H1 (cell line): Measurements from ENCODE around the gene FOXQ1. TPM values are rescaled to one million over a fixed set of nuclear protein-coding genes. Genes with fewer than 3 reads are reported as not detected.

Experiments
- CTCF ChIA-PET: fragments of 300-600 bp; sonication (Branson Sonifier 250); formaldehyde crosslinking; loops from one replicate; lab custom pipeline; 2021; ENCODE audit not compliant: partially characterized antibody; lab: Charles Lee
- POLR2A ChIA-PET: fragments of 300-600 bp; sonication (Branson Sonifier 250); formaldehyde crosslinking; loops from one replicate; lab custom pipeline; 2021; ENCODE audit warnings: inconsistent platforms; ENCODE audit not compliant: partially characterized antibody; lab: Charles Lee
- DNase-seq, 2 experiments: peaks; one replicate each; pipeline versions ENCODE4 v3.0.0 to v3.0.0-alpha.2; 2010 to 2022; ENCODE audit warnings: low spot score in 2 of 2, low read depth in 1 of 2, mixed read lengths in 1 of 2
- FAIRE-seq: peaks from 2 replicates; lab custom pipeline; 2011; peaks lifted over from hg19 to GRCh38; lab: Jason Lieb, UNC
- H2AFZ ChIP-seq: 2 replicates; pipeline ENCODE4 v1.8.1; 2012; ENCODE audit warnings: low read length, inconsistent platforms
- H2AK5ac ChIP-seq: 2 replicates; pipeline ENCODE4 v1.6.1; 2013; ENCODE audit warnings: low read depth, low read length
- H2BK120ac ChIP-seq: replicated peaks from 2 replicates; pipeline ENCODE3; 2013; ENCODE audit warnings: low read depth, low read length, inconsistent platforms
- H2BK12ac ChIP-seq: 2 replicates; pipeline ENCODE4 v1.6.1; 2013; ENCODE audit warnings: low read depth, low read length
- H2BK15ac ChIP-seq: 2 replicates; pipeline ENCODE4 v1.6.1; 2013; ENCODE audit warnings: low read length
- H2BK20ac ChIP-seq: 2 replicates; pipeline ENCODE4 v1.6.1; 2013; ENCODE audit warnings: low read length
- H2BK5ac ChIP-seq: 2 replicates; pipeline ENCODE4 v1.6.1; 2013; ENCODE audit warnings: low read depth, low read length
- H3K14ac ChIP-seq: 2 replicates; pipeline ENCODE4 v1.6.1; 2013; ENCODE audit warnings: inconsistent platforms; ENCODE audit not compliant: insufficient read length
- H3K18ac ChIP-seq: 2 replicates; pipeline ENCODE4 v1.6.1; 2013; ENCODE audit warnings: low read length; ENCODE audit errors: extremely low read depth
- H3K23ac ChIP-seq: 2 replicates; pipeline ENCODE4 v1.6.1; 2013; ENCODE audit warnings: inconsistent platforms; ENCODE audit not compliant: insufficient read length
- H3K23me2 ChIP-seq: 2 replicates; pipeline ENCODE4 v1.6.1; 2013; ENCODE audit warnings: low read depth, low read length
- H3K27ac ChIP-seq: 2 replicates; pipeline ENCODE4 v1.6.1; 2011; ENCODE audit warnings: low read depth, low read length, inconsistent platforms
- H3K27me3 ChIP-seq, 4 experiments: replicated peaks in 1 of 4; 1 replicate in 1 of 4; 2 replicates in 3 of 4; pipeline versions ENCODE4 v1.6.1 to v1.8.1; 2011 to 2013; ENCODE audit warnings: low read length in 3 of 4, mild to moderate bottlenecking in 3 of 4, inconsistent platforms in 2 of 4, mixed read lengths in 2 of 4, moderate library complexity in 1 of 4; ENCODE audit not compliant: control insufficient read depth in 3 of 4, insufficient read depth in 3 of 4; ENCODE audit errors: extremely low read depth in 1 of 4
- H3K36me3 ChIP-seq, 4 experiments: 2 replicates each; pipeline versions ENCODE4 v1.6.1 to v1.8.1; 2011 to 2013; ENCODE audit warnings: mild to moderate bottlenecking in 4 of 4, low read length in 3 of 4, moderate library complexity in 2 of 4, control low read depth in 1 of 4, inconsistent platforms in 1 of 4; ENCODE audit not compliant: insufficient read depth in 4 of 4, control insufficient read depth in 2 of 4
- H3K4ac ChIP-seq: replicated peaks from 2 replicates; pipeline ENCODE3; 2013; ENCODE audit warnings: low read length, low read depth, mixed read lengths, inconsistent platforms; ENCODE audit not compliant: insufficient read length
- H3K4me1 ChIP-seq, 4 experiments: replicated peaks in 1 of 4; 1 replicate in 1 of 4; 2 replicates in 3 of 4; pipeline versions ENCODE4 v1.6.1 to v1.8.1; 2011 to 2013; ENCODE audit warnings: low read length in 3 of 4, inconsistent platforms in 2 of 4, mixed read lengths in 1 of 4; ENCODE audit not compliant: insufficient read depth in 4 of 4, control insufficient read depth in 3 of 4
- H3K4me2 ChIP-seq, 2 experiments: 2 replicates each; pipeline versions ENCODE4 v1.6.1 to v1.8.1; 2011 to 2013; ENCODE audit warnings: low read depth in 2 of 2, low read length in 2 of 2, control low read depth in 1 of 2, inconsistent platforms in 1 of 2, mild to moderate bottlenecking in 1 of 2; ENCODE audit not compliant: insufficient read depth in 1 of 2
- H3K4me3 ChIP-seq, 4 experiments: fragments of 200-600, 300-600 bp in 1 of 4; sonication (generic), shearing (Covaris generic), sonication (Bioruptor Twin) in 1 of 4; 2 replicates each; pipeline versions ENCODE4 v1.5.1 to v1.8.1; 2011 to 2016; ENCODE audit warnings: low read length in 4 of 4, low read depth in 3 of 4, control low read depth in 2 of 4, inconsistent platforms in 2 of 4, mild to moderate bottlenecking in 2 of 4, mixed read lengths in 1 of 4, moderate library complexity in 1 of 4; ENCODE audit not compliant: insufficient read depth in 2 of 4; ENCODE audit errors: extremely low read depth in 1 of 4
- H3K56ac ChIP-seq: replicated peaks from 2 replicates; pipeline ENCODE3; 2013; ENCODE audit warnings: low read depth, mild to moderate bottlenecking, mixed read lengths, low read length, inconsistent platforms; ENCODE audit not compliant: insufficient read length
- H3K79me1 ChIP-seq: 2 replicates; pipeline ENCODE4 v1.6.1; 2013; ENCODE audit warnings: low read depth, low read length, control low read depth
- H3K79me2 ChIP-seq, 2 experiments: 2 replicates each; pipeline versions ENCODE4 v1.6.1 to v1.8.1; 2012 to 2013; ENCODE audit warnings: low read length in 2 of 2, mild to moderate bottlenecking in 2 of 2, inconsistent platforms in 1 of 2; ENCODE audit not compliant: insufficient read depth in 2 of 2, control insufficient read depth in 1 of 2
- H3K9ac ChIP-seq, 4 experiments: replicated peaks in 1 of 4; 1 replicate in 1 of 4; 2 replicates in 3 of 4; pipeline versions ENCODE4 v1.6.1 to v1.8.1; 2011 to 2013; ENCODE audit warnings: low read depth in 3 of 4, low read length in 3 of 4, control low read depth in 2 of 4, mild to moderate bottlenecking in 2 of 4, moderate library complexity in 2 of 4, inconsistent platforms in 1 of 4; ENCODE audit errors: extremely low read depth in 1 of 4
- H3K9me3 ChIP-seq, 2 experiments: 2 replicates each; pipeline versions ENCODE4 v1.6.1 to v1.8.1; 2012 to 2013; ENCODE audit warnings: mild to moderate bottlenecking in 2 of 2, moderate library complexity in 2 of 2, control low read depth in 1 of 2, inconsistent platforms in 1 of 2, low read depth in 1 of 2, low read length in 1 of 2, mixed read lengths in 1 of 2; ENCODE audit not compliant: insufficient read depth in 2 of 2
- H4K20me1 ChIP-seq, 2 experiments: replicated peaks in 1 of 2; 2 replicates each; pipeline versions ENCODE3 to v1.8.1; 2011 to 2013; ENCODE audit warnings: inconsistent platforms in 2 of 2, low read length in 2 of 2, mild to moderate bottlenecking in 1 of 2; ENCODE audit not compliant: insufficient read depth in 2 of 2, control insufficient read depth in 1 of 2
- H4K5ac ChIP-seq: 2 replicates; pipeline ENCODE4 v1.6.1; 2013; ENCODE audit warnings: low read length, low read depth, mixed read lengths, inconsistent platforms; ENCODE audit not compliant: insufficient read length
- H4K8ac ChIP-seq: 2 replicates; pipeline ENCODE4 v1.8.0; 2013; ENCODE audit warnings: mild to moderate bottlenecking, moderate library complexity, low read length, inconsistent platforms; ENCODE audit not compliant: insufficient read depth; ENCODE audit errors: extremely low read depth
- H4K91ac ChIP-seq: replicated peaks from 2 replicates; pipeline ENCODE3; 2013; ENCODE audit warnings: low read length, mixed read lengths, inconsistent platforms; ENCODE audit not compliant: insufficient read length
- ATF2 ChIP-seq: IDR thresholded peaks from 2 replicates; pipeline ENCODE4 v1.6.1; 2012; ENCODE audit warnings: low read length, inconsistent platforms
- BACH1 ChIP-seq: IDR thresholded peaks from 2 replicates; pipeline ENCODE4 v1.6.1; 2012; ENCODE audit warnings: low read length, improper control_type of control experiment
- CEBPB ChIP-seq: IDR thresholded peaks from 2 replicates; pipeline ENCODE4 v1.6.1; 2012; ENCODE audit warnings: low read depth, low read length
- HDAC6 ChIP-seq: IDR thresholded peaks from one replicate; pipeline ENCODE4 v1.7.1; 2012; ENCODE audit warnings: low read depth, mild to moderate bottlenecking, inconsistent platforms, low read length, moderate library complexity
- KDM5A ChIP-seq: fragments of 200-600 bp; IDR thresholded peaks from 2 replicates; pipeline ENCODE4 v1.7.1; 2012; ENCODE audit warnings: mild to moderate bottlenecking, low read length, inconsistent platforms, mixed read lengths
- NRF1 ChIP-seq: IDR thresholded peaks from 2 replicates; pipeline ENCODE4 v1.6.1; 2011; ENCODE audit warnings: mild to moderate bottlenecking, low read depth, low read length, improper control_type of control experiment
- RAD21 ChIP-seq, 2 experiments: IDR thresholded peaks in 1 of 2; conservative IDR thresholded peaks in 1 of 2; 2 replicates each; pipeline ENCODE4 v1.6.1; 2011; ENCODE audit warnings: low read depth in 2 of 2, low read length in 2 of 2, improper control_type of control experiment in 1 of 2, inconsistent platforms in 1 of 2, mild to moderate bottlenecking in 1 of 2, moderate library complexity in 1 of 2
- SP4 ChIP-seq: IDR thresholded peaks from 2 replicates; pipeline ENCODE4 v1.6.1; 2012; ENCODE audit warnings: low read length, inconsistent platforms
- TAF1 ChIP-seq: IDR thresholded peaks from 2 replicates; pipeline ENCODE4 v1.6.1; 2011; ENCODE audit warnings: mild to moderate bottlenecking, low read depth, low read length
- TBP ChIP-seq: IDR thresholded peaks from 2 replicates; pipeline ENCODE4 v1.6.1; 2011; ENCODE audit warnings: low read depth, low read length, improper control_type of control experiment
- WGBS, 2 experiments: shearing (Covaris generic) in 1 of 2; methylation state at CpG; one replicate each; pipeline versions ENCODE4 v1.1.6 to v1.1.7; 2013 to 2015; ENCODE audit warnings: low lambda C conversion rate in 2 of 2, mixed read lengths in 2 of 2, inconsistent platforms in 1 of 2, low coverage in 1 of 2, missing lambda C conversion rate in 1 of 2; ENCODE audit not compliant: insufficient replicate concordance in 2 of 2, insufficient coverage in 1 of 2, insufficient read length in 1 of 2; ENCODE audit errors: extremely low coverage in 1 of 2, missing lambda C conversion rate in 1 of 2; 5-methylcytosine and 5-hydroxymethylcytosine counted together
- polyA plus RNA-seq, 7 experiments: library from polyadenylated mRNA; depleted of rRNA in 3 of 7; stranded (reverse) in 5 of 7; unstranded in 2 of 7; fragments of >200 nt in 5 of 7; fragments of 200-250 nt in 2 of 7; gene quantifications; 1 replicate in 5 of 7; 2 replicates in 1 of 7; 4 replicates in 1 of 7; pipeline versions ENCODE4 v1.2.1 to v1.2.3, GENCODE V29; 2011 to 2013; ENCODE audit warnings: missing spikeins in 2 of 7, mixed read lengths in 2 of 7
- total RNA-seq: library from RNA; stranded (reverse); fragmentation: NEBNext Ultra II Directional; extraction: Animal tissue kit (Norgen Biotek cat#: 25700); gene quantifications from 2 replicates; pipeline ENCODE4 v1.2.1, GENCODE V29; 2021

The FOXQ1 gene
- total and polyA plus RNA-seq, 2 of the 8 experiments (the other 6 are each of a cell fraction or from before 2014, with no cell fraction given) = 0.03 TPM; not detected in 1

- Histone ChIP-seq H3K27ac (no peak overlapping the region), H3K79me1 (no peaks in the 10 kb centered on the region), H3K4me1 (peaks cover 3 to 7% (median 4%) of the 10 kb centered on the region in 4 experiments; a peak in 6 of 7 replicates), H2AFZ (no peak overlapping the region), H4K8ac (no peak overlapping the region), H2AK5ac (no peak overlapping the region), H4K5ac (no peak overlapping the region), H3K14ac (no peak overlapping the region), H2BK12ac (no peak overlapping the region), H2BK5ac (no peak overlapping the region), H3K9ac (no peak overlapping the region), H2BK15ac (no peak overlapping the region), H3K23ac (no peak overlapping the region), H3K4me2 (no peak overlapping the region), H3K79me2 (no peaks in the 10 kb centered on the region), H3K27me3 (0 out of 7 replicates have a peak, but pooled peaks cover 0 to 2% (median 0%) of the 10 kb centered on the region in 4 experiments), H2BK20ac (no peak overlapping the region), H4K91ac (no peak overlapping the region), H3K4ac (no peak overlapping the region), H4K20me1 (no peaks in the 10 kb centered on the region), H3K36me3 (no peaks in the 10 kb centered on the region), H3K4me3 (no peak overlapping the region), H3K23me2 (no peaks in the 10 kb centered on the region), H3K18ac (no peak overlapping the region), H3K9me3 (peaks cover 6 to 12% of the 10 kb centered on the region in 2 experiments; a peak in 2 of 4 replicates), H3K56ac (no peak overlapping the region), H2BK120ac (no peak overlapping the region)
- 89% methylated on average over 2 of the region's 2 CpGs; no CpG with 5 or more reads in 1 of the 2 experiments for WGBS, 2 experiments
- POLR2A ChIA-PET = no interaction called here
- TF ChIP-seq TAF1 (no peak), CEBPB (no peak), ATF2 (no peak), KDM5A (no peak), TBP (no peak), BACH1 (no peak), SP4 (no peak), RAD21 (IDR thresholded peaks at IDR 0.05 in 1 of 2, conservative IDR thresholded peaks at IDR 0.05 in 1 of 2; ENCODE audit: low read depth in 2 of 2, low read length in 2 of 2) (no peak), NRF1 (no peak), HDAC6 (no peak)
- FAIRE-seq = no peak
- DNase-seq = no peak
- CTCF ChIA-PET = interaction anchor here (0.8 to 1.2 kb wide), 2 partner anchors 10 to 201 kb away, joined by 3 read pairs; no protein-coding TSS in a partner anchor
Measured at GRCh38 chr6:1351381-1352008, 39.6 kb downstream of the FOXQ1 start.
